Ovary (tissue), 3 donors: ENCODE results near the gene TJAP1.

Experiments used
- EP300 ChIP-seq: sonication (generic); formaldehyde crosslinking; IDR thresholded peaks from one replicate; pipeline ENCODE4 v1.6.1; 2017; ENCODE audit warnings: antibody characterized with exemption
- TF ChIP-seq, protein P1 (sequence below), 3 donors: fragments of 450-650 bp in 2 of 3; fragments of 200-600 bp in 1 of 3; IDR thresholded peaks; one replicate each; pipeline versions ENCODE4 v1.5.1 to v1.8.0; 2016 to 2022; ENCODE audit warnings: antibody characterized with exemption in 3 of 3, mild to moderate bottlenecking in 1 of 3
- donor health status: DM: no; HTN: no; CAD: no.

- TF ChIP-seq EP300, result no peak
- TF ChIP-seq, protein P1, sequence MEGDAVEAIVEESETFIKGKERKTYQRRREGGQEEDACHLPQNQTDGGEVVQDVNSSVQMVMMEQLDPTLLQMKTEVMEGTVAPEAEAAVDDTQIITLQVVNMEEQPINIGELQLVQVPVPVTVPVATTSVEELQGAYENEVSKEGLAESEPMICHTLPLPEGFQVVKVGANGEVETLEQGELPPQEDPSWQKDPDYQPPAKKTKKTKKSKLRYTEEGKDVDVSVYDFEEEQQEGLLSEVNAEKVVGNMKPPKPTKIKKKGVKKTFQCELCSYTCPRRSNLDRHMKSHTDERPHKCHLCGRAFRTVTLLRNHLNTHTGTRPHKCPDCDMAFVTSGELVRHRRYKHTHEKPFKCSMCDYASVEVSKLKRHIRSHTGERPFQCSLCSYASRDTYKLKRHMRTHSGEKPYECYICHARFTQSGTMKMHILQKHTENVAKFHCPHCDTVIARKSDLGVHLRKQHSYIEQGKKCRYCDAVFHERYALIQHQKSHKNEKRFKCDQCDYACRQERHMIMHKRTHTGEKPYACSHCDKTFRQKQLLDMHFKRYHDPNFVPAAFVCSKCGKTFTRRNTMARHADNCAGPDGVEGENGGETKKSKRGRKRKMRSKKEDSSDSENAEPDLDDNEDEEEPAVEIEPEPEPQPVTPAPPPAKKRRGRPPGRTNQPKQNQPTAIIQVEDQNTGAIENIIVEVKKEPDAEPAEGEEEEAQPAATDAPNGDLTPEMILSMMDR (IDR thresholded peaks at IDR 0.05), result no peak
Observed at GRCh38 chr6:43520097-43520496, 42.7 kb downstream of the TJAP1 start.
